KMS-11 (cell line): Measurements from ENCODE around the gene ROM1.

Source experiments
- H2AFZ ChIP-seq: fragments of 200-600 bp; sonication (generic); 2 replicates; pipeline ENCODE4 v1.6.1; 2016; ENCODE audit warnings: antibody characterized with exemption, mixed run types, low read depth
- H3K27ac ChIP-seq: fragments of 200-600 bp; sonication (generic); 2 replicates; pipeline ENCODE4 v1.6.1; 2016; ENCODE audit warnings: mild to moderate bottlenecking, mixed run types
- H3K27me3 ChIP-seq: fragments of 200-600 bp; sonication (generic); 2 replicates; pipeline ENCODE4 v1.6.1; 2017; ENCODE audit warnings: mild to moderate bottlenecking, low read depth, mixed run types, moderate library complexity; ENCODE audit not compliant: insufficient read depth
- H3K36me3 ChIP-seq: fragments of 200-600 bp; sonication (generic); 2 replicates; pipeline ENCODE4 v1.6.1; 2017; ENCODE audit warnings: mild to moderate bottlenecking, mixed run types; ENCODE audit not compliant: insufficient read depth
- H3K4me1 ChIP-seq: fragments of 200-600 bp; sonication (generic); 2 replicates; pipeline ENCODE4 v1.6.1; 2016; ENCODE audit warnings: mild to moderate bottlenecking, low read depth, mixed run types; ENCODE audit not compliant: poor library complexity, severe bottlenecking
- H3K4me2 ChIP-seq: fragments of 200-600 bp; sonication (generic); 2 replicates; pipeline ENCODE4 v1.7.0; 2016; ENCODE audit warnings: mild to moderate bottlenecking, mixed run types
- H3K4me3 ChIP-seq: fragments of 200-600 bp; sonication (generic); IDR thresholded peaks from 2 replicates; pipeline ENCODE4 v1.6.1; 2017; ENCODE audit warnings: low read depth, low read length, mixed read lengths; ENCODE audit not compliant: insufficient read depth
- H3K79me2 ChIP-seq: fragments of 200-600 bp; sonication (generic); 2 replicates; pipeline ENCODE4 v1.6.1; 2016; ENCODE audit warnings: low read depth, mixed run types; ENCODE audit not compliant: insufficient read depth
- H3K9ac ChIP-seq: fragments of 200-600 bp; sonication (generic); 2 replicates; pipeline ENCODE4 v1.6.1; 2016; ENCODE audit warnings: mild to moderate bottlenecking, mixed run types
- H4K20me1 ChIP-seq: fragments of 200-600 bp; sonication (generic); 2 replicates; pipeline ENCODE4 v1.6.1; 2016; ENCODE audit warnings: mild to moderate bottlenecking, mixed run types; ENCODE audit not compliant: insufficient read depth
- CTCF ChIP-seq: fragments of 200-600 bp; sonication (generic); conservative IDR thresholded peaks from 2 replicates; pipeline ENCODE4 v1.6.1; 2017; ENCODE audit warnings: low read depth, mild to moderate bottlenecking, antibody characterized with exemption, low read length, moderate library complexity, mixed read lengths

Gene ROM1

GRCh38 chr11:62652161-62653006 lies 39.3 kb downstream of the ROM1 start:
- Histone ChIP-seq H3K27ac (peak overlapping the region; percentile 78), H3K27me3 (no peaks in the 10 kb centered on the region), H3K4me1 (peaks cover 22% of the 10 kb centered on the region), H3K4me2 (peak overlapping the region; percentile 71), H4K20me1 (no peaks in the 10 kb centered on the region), H3K4me3 (peak overlapping the region; percentile 32), H2AFZ (peak overlapping the region; percentile 72; the same call in 1 of the 2 replicates), H3K36me3 (no peaks in the 10 kb centered on the region), H3K79me2 (peaks cover 29% of the 10 kb centered on the region; the same call in 1 of the 2 replicates), H3K9ac (peak overlapping the region; percentile 72)
- no peak for TF ChIP-seq CTCF

- H3K4me3 ChIP-seq: no peak overlapping the region
- H3K4me1 ChIP-seq: peaks cover 16% of the 10 kb centered on the region
- no peaks in the 10 kb centered on the region for H3K27me3 ChIP-seq
- H3K9ac ChIP-seq: no peak overlapping the region
- H4K20me1 ChIP-seq: no peaks in the 10 kb centered on the region
- H3K27ac ChIP-seq: no peak overlapping the region
- H3K4me2 ChIP-seq: no peak overlapping the region
- H3K79me2 ChIP-seq: peaks cover 29% of the 10 kb centered on the region; the same call in 1 of the 2 replicates
- no peaks in the 10 kb centered on the region for H3K36me3 ChIP-seq
- peak overlapping the region; percentile 16; the same call in 1 of the 2 replicates for H2AFZ ChIP-seq
- no peak for TF ChIP-seq CTCF
These were observed 41.2 kb downstream of the ROM1 start for GRCh38 chr11:62654297-62654696.

GRCh38 chr11:62656796-62657429 lies 43.9 kb downstream of the ROM1 start:
- H3K36me3 ChIP-seq: no peaks in the 10 kb centered on the region
- no peaks in the 10 kb centered on the region for H4K20me1 ChIP-seq
- no peak overlapping the region for H2AFZ ChIP-seq
- no peak for TF ChIP-seq CTCF
- no peak overlapping the region for H3K27ac ChIP-seq
- no peak overlapping the region for H3K4me3 ChIP-seq
- H3K27me3 ChIP-seq: no peaks in the 10 kb centered on the region
- H3K4me1 ChIP-seq: peaks cover 6% of the 10 kb centered on the region
- H3K79me2 ChIP-seq: peaks cover 12% of the 10 kb centered on the region; the same call in 1 of the 2 replicates
- no peak overlapping the region for H3K9ac ChIP-seq
- H3K4me2 ChIP-seq: no peak overlapping the region

GRCh38 chr11:62664405-62665074 lies 51.5 kb downstream of the ROM1 start:
- Histone ChIP-seq H3K27me3 (no peaks in the 10 kb centered on the region), H2AFZ (peak overlapping the region; percentile 84), H3K79me2 (no peaks in the 10 kb centered on the region), H3K4me3 (no peak overlapping the region), H3K4me1 (peaks cover 9% of the 10 kb centered on the region), H3K36me3 (no peaks in the 10 kb centered on the region), H4K20me1 (no peaks in the 10 kb centered on the region), H3K27ac (peak overlapping the region; percentile 45; the same call in 1 of the 2 replicates), H3K4me2 (peak overlapping the region; percentile 71), H3K9ac (peak overlapping the region; percentile 67; the same call in 1 of the 2 replicates)
- no peak for TF ChIP-seq CTCF
